ENCODE results near the gene TBCEL.

DNA sequence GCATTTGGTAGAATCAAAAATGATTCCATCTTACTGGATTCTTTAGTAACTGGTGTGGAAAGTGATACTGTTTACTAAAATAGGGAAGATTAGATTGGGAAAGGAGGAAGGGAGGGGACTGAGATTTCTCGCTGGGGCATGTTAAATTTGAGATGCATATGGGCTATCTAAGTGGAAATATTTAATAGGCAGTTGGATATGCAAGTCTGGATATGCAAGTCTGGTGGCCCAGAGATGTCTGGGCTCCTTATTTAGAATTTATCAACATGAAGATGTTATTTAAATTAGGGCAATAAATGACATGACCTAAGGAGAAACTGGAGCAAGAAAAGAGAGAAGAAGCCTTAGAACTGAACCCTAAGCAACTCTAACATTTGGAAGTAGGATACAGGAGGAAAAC, 17.0 kb upstream of the TBCEL start:
- TF ChIP-seq CTCF (IDR thresholded peaks at IDR 0.05; ENCODE audit: borderline replicate concordance, extremely low read depth, low read length, poor library complexity, severe bottlenecking) (no peak), EZH2 (IDR thresholded peaks at IDR 0.05; ENCODE audit: borderline replicate concordance, low read depth, low read length, severe bottlenecking) (no peak)
